Retinal pigment epithelial cell (primary cell): Measurements from ENCODE around the gene PRKG2.
A peak's percentile ranks its signal among the peaks of the same experiment; 100 is the strongest.

Experiments used
- DNase-seq: peaks from one replicate; pipeline ENCODE4 v3.0.0-alpha.2; 2010; ENCODE audit warnings: low read depth
- H3K4me3 ChIP-seq: 2 replicates; pipeline ENCODE4 v1.5.1; 2011; ENCODE audit warnings: mild to moderate bottlenecking, low read length, control low read depth, moderate library complexity
- CTCF ChIP-seq: conservative IDR thresholded peaks from 2 replicates; pipeline ENCODE4 v1.5.1; 2011; ENCODE audit warnings: low read depth, low read length, control low read depth, inconsistent platforms

PRKG2 gene

GRCh38 chr4:81071013-81071412, 144.0 kb downstream of the PRKG2 start:
- DNase-seq = no peak
- no peak overlapping the region for H3K4me3 ChIP-seq
- no peak for TF ChIP-seq CTCF

- peak; percentile 60 for DNase-seq
- H3K4me3 ChIP-seq = no peak overlapping the region
- peak; percentile 97 for TF ChIP-seq CTCF
These were observed 145.2 kb downstream of the PRKG2 start for GRCh38 chr4:81069706-81070331.

GRCh38 chr4:81065446-81065845, 149.6 kb downstream of the PRKG2 start:
- no peak for TF ChIP-seq CTCF
- no peak overlapping the region for H3K4me3 ChIP-seq
- DNase-seq = no peak

GRCh38 chr4:81062001-81062400, 153.0 kb downstream of the PRKG2 start:
- no peak overlapping the region for H3K4me3 ChIP-seq
- no peak for TF ChIP-seq CTCF
- no peak for DNase-seq

GRCh38 chr4:81061344-81061730, 153.7 kb downstream of the PRKG2 start:
- no peak for DNase-seq
- TF ChIP-seq CTCF = no peak
- no peak overlapping the region for H3K4me3 ChIP-seq

- H3K4me3 ChIP-seq = no peak overlapping the region
- no peak for DNase-seq
- TF ChIP-seq CTCF = no peak
These were observed 154.3 kb downstream of the PRKG2 start for GRCh38 chr4:81060587-81061343.

- H3K4me3 ChIP-seq = no peak overlapping the region
- TF ChIP-seq CTCF = no peak
- no peak for DNase-seq
These were observed 156.4 kb downstream of the PRKG2 start for GRCh38 chr4:81058621-81059020.
